ENCODE measurements around the gene SIM1.

SIM1 gene

DNA sequence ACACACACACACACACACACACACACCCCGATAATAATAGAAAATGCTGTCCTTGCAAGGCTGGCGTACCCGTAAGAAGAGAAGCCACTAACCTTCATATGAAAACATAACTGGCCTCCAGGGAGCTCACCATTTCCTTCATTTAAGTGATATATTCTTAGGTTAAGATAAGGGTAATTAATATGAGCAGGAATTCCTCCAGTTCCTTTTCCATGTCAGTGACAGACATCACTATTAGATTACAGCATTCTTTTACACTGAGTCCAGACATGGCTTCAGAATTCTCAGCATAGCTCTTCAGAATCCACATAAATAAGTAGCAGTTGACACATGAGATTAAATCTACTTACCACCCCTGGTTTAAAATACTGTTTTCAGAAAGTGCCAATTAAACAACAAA lies 121.9 kb downstream of the SIM1 start:
- TF ChIP-seq, protein P1, sequence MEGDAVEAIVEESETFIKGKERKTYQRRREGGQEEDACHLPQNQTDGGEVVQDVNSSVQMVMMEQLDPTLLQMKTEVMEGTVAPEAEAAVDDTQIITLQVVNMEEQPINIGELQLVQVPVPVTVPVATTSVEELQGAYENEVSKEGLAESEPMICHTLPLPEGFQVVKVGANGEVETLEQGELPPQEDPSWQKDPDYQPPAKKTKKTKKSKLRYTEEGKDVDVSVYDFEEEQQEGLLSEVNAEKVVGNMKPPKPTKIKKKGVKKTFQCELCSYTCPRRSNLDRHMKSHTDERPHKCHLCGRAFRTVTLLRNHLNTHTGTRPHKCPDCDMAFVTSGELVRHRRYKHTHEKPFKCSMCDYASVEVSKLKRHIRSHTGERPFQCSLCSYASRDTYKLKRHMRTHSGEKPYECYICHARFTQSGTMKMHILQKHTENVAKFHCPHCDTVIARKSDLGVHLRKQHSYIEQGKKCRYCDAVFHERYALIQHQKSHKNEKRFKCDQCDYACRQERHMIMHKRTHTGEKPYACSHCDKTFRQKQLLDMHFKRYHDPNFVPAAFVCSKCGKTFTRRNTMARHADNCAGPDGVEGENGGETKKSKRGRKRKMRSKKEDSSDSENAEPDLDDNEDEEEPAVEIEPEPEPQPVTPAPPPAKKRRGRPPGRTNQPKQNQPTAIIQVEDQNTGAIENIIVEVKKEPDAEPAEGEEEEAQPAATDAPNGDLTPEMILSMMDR (conservative IDR thresholded peaks at IDR 0.05; ENCODE audit: low read depth, low read length), result no peak
- peak; percentile 95 for DNase-seq (ENCODE audit: low read depth)

DNA sequence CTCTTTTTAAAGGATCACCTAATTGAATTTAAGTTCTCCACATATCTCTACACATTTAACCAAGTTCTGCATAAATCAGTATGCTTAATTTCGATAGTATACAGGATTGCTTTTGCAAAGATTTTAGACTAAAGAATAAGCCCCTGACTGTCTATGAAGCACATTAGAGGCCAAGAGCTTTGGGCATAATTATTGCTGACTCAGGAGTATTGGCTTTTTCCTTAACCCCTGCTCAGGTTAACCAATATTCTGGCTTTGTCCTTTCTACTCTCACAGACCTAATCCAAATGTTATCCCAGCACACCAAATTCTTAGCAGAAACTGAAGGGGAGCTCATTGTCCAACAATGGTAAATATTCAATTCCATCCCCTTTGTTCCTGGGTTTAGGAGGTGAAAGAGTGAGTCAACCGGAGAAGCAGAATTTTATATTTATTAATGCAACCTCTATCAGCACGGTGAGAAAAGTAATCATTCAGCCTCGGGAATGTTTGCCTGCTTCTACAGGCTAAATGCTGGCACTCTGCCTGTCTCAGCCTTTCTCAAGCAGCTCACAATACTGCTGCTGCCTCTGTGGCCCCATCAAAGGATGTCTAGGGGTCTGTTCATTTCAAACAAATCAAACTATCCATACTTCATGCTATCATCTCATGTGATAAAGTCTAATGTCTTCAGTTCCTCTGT lies 125.0 kb downstream of the SIM1 start:
- DNase-seq (ENCODE audit: low read depth), result no peak
- TF ChIP-seq, protein P1 (conservative IDR thresholded peaks at IDR 0.05; ENCODE audit: low read depth, low read length), result no peak
- no peak overlapping the region for H3K4me3 ChIP-seq (ENCODE audit: low read length)

More for the DNA sequence above, 121.9 kb downstream of the SIM1 start:
- H3K4me3 ChIP-seq (ENCODE audit: low read length), result no peak overlapping the region

DNA sequence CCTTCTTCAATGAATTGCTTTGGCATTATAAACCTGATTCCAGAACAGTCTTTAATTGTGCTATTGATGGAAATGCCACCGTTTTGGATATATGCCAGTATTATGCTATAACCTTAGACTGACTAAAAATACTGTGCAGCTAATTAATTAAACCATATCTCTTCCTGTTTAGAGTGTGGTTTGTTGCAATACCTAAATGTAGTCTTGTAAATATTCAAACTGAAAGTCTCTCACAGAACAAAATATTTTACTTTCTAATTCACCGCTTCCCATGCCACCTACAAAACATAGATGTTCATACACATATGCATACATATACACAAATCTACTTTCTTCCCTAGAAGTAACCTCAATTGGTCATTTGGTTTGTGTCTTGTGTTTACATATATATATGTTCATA lies 126.6 kb downstream of the SIM1 start:
- DNase-seq (ENCODE audit: low read depth), result no peak
- TF ChIP-seq, protein P1 (conservative IDR thresholded peaks at IDR 0.05; ENCODE audit: low read depth, low read length), result no peak
- no peak overlapping the region for H3K4me3 ChIP-seq (ENCODE audit: low read length)

DNA sequence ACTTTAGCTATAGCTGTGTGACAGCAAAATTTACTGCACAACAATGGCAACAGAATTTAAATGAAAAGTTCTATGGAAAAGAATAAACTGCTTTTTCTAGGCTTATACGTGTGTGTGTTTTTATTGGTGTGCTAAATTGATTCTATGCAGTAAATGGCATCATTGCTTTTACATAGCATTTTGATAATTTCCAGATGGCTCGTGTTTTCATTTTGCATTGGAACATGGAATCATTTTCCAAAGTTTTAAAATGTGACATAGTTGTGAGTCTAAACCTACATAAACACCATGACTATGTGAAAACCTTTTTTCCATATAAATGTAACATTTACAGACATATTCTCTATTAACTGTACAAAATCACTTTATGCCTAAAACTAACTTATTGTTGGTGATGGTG lies 127.8 kb downstream of the SIM1 start:
- no peak overlapping the region for H3K4me3 ChIP-seq (ENCODE audit: low read length)
- TF ChIP-seq, protein P1 (conservative IDR thresholded peaks at IDR 0.05; ENCODE audit: low read depth, low read length), result no peak
- DNase-seq (ENCODE audit: low read depth), result no peak

DNA sequence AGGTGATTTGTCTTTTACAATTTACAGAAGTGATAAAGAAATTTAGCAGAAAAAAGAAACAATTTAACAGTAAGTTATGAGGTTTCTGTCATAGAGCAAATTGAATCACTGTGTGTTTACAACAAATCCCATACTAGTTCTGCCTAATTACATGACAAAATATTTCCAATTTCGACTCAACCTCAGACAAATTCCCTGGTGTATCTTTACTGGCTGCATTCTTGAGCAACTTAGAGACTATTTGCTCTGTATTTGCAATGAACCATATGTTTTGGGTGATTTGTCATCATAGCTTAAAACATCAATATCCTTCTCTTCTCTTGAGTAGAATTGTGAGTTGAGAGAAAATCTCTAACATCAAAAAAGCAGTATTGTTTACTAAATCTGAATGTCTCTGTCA lies 128.7 kb downstream of the SIM1 start:
- no peak for DNase-seq (ENCODE audit: low read depth)
- TF ChIP-seq, protein P1 (conservative IDR thresholded peaks at IDR 0.05; ENCODE audit: low read depth, low read length), result no peak

More for the DNA sequence above, 128.7 kb downstream of the SIM1 start:
- H3K4me3 ChIP-seq (ENCODE audit: low read length), result no peak overlapping the region

Measured in retinal pigment epithelial cell (primary cell).